ENCODE data around the gene NUBP2. TPM values are rescaled to one million over a fixed set of nuclear protein-coding genes. Genes with fewer than 3 reads are reported as not detected.

NUBP2 gene
- total RNA-seq, 2 experiments from 2014 or later = 40.2 to 53.8 TPM

- CTCF ChIA-PET = interaction anchor here (1.4 to 2.6 kb wide), 3 partner anchors 12 to 133 kb away, joined by 3 to 6 read pairs (median 5); partner anchors contain the start of genes NDUFB10, NUBP2 and SPSB3
- H3K27me3 Mint-ChIP-seq = no peaks in the 10 kb centered on the region
Observed at GRCh38 chr16:1825864-1826690, 43.3 kb downstream of the NUBP2 start.

DNA sequence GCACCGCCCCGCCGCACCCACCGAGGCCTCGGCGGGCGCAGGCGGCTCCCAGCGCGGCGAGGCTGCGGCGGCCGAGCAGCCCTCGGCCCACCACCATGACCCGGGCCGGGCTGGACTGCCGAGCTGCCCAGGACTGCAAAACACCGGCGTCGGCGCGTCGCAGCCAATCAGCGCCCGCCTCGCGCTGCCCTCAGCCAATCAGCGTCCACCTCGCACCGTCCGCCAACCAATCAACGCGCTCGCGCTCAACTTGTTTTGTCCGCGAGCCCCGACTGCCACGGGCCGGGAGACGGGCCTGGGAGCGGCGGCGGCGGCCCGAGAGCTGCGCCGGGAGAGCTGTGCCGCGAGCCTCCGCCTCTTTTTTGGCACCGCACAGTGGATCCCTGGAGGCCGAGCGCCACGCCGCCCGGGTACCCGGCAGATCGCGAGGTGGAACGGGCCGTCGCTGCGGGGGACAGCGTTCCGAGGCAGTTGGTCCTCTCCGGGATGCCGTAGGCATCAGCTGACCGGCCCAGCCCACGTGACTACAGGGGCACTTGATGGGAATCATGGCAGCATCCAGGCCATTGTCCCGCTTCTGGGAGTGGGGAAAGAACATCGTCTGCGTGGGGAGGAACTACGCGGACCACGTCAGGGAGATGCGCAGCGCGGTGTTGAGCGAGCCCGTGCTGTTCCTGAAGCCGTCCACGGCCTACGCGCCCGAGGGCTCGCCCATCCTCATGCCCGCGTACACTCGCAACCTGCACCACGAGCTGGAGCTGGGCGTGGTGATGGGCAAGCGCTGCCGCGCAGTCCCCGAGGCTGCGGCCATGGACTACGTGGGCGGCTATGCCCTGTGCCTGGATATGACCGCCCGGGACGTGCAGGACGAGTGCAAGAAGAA is 44.2 kb downstream of the NUBP2 start, which contains the start of the genes FAHD1 and HAGH:
TSS of gene FAHD1 (plus strand) at position 516 of the 883 bp plus-strand sequence. CDS start at position 549, 33 bp downstream.
TSS of gene HAGH (minus strand) at position 135 of the 883 bp plus-strand sequence. CDS start at position 97, 38 bp downstream.
- H3K27me3 Mint-ChIP-seq = no peaks in the 10 kb centered on the region
- no peaks in the 10 kb centered on the region for H3K9me3 Mint-ChIP-seq

More at GRCh38 chr16:1825864-1826690, 43.3 kb downstream of the NUBP2 start:
- no peaks in the 10 kb centered on the region for H3K9me3 Mint-ChIP-seq
- H3K4me1 Mint-ChIP-seq = peaks cover 37% of the 10 kb centered on the region
- peak overlapping the region; percentile 81 for H3K4me3 Mint-ChIP-seq
- POLR2A ChIA-PET = no interaction called here
- peak; percentile 63 for DNase-seq
- peak overlapping the region; percentile 86 for H3K27ac Mint-ChIP-seq
- no peaks in the 10 kb centered on the region for H3K36me3 Mint-ChIP-seq (ENCODE audit: low read depth)

GRCh38 chr16:1828645-1829410 is 46.1 kb downstream of the NUBP2 start:
- no peaks in the 10 kb centered on the region for H3K27me3 Mint-ChIP-seq
- peak overlapping the region; percentile 62 for H3K27ac Mint-ChIP-seq
- no peaks in the 10 kb centered on the region for H3K9me3 Mint-ChIP-seq
- no peaks in the 10 kb centered on the region for H3K36me3 Mint-ChIP-seq (ENCODE audit: low read depth)
- no peak for DNase-seq
- POLR2A ChIA-PET = interaction anchor here (0.5 kb wide), 1 partner anchor 9 kb away, joined by 5 read pairs; no protein-coding TSS in a partner anchor
- CTCF ChIA-PET = no interaction called here
- peak overlapping the region; percentile 94 for H3K4me3 Mint-ChIP-seq
- H3K4me1 Mint-ChIP-seq = peaks cover 35% of the 10 kb centered on the region

More for the DNA sequence above, 44.2 kb downstream of the NUBP2 start, which contains the start of the genes FAHD1 and HAGH:
- CTCF ChIA-PET = interaction anchor here (0.6 to 1.6 kb wide), 6 partner anchors 11 to 1617 kb away, joined by 3 to 6 read pairs (median 4); partner anchors contain the start of genes NAA60, NDUFB10, NUBP2 and SPSB3
- Mint-ChIP-seq H3K4me3 (peak within 1 kb of the TSS; percentile 94), H3K27ac (peak within 1 kb of the TSS; percentile 93), H3K36me3 (ENCODE audit: low read depth) (no peaks in the 10 kb centered on the region), H3K4me1 (peaks cover 37% of the 10 kb centered on the region)
- POLR2A ChIA-PET = no interaction called here
- peak; percentile 90 for DNase-seq

- H3K27ac Mint-ChIP-seq = no peak overlapping the region
- H3K27me3 Mint-ChIP-seq = no peaks in the 10 kb centered on the region
- CTCF ChIA-PET = no interaction called here
- POLR2A ChIA-PET = no interaction called here
- H3K36me3 Mint-ChIP-seq (ENCODE audit: low read depth) = no peaks in the 10 kb centered on the region
- DNase-seq = no peak
- H3K4me1 Mint-ChIP-seq = peaks cover 26% of the 10 kb centered on the region
- H3K9me3 Mint-ChIP-seq = no peaks in the 10 kb centered on the region
- H3K4me3 Mint-ChIP-seq = no peak overlapping the region
Observed at GRCh38 chr16:1830213-1830612, 47.5 kb downstream of the NUBP2 start.

GRCh38 chr16:1831186-1832075 is 48.7 kb downstream of the NUBP2 start:
- ChIA-PET POLR2A (no interaction called here), CTCF (no interaction called here)
- H3K27me3 Mint-ChIP-seq = no peaks in the 10 kb centered on the region
- peaks cover 20% of the 10 kb centered on the region for H3K4me1 Mint-ChIP-seq
- H3K36me3 Mint-ChIP-seq (ENCODE audit: low read depth) = no peaks in the 10 kb centered on the region
- H3K4me3 Mint-ChIP-seq = no peak overlapping the region
- H3K9me3 Mint-ChIP-seq = no peaks in the 10 kb centered on the region
- no peak for DNase-seq
- H3K27ac Mint-ChIP-seq = no peak overlapping the region

DNA sequence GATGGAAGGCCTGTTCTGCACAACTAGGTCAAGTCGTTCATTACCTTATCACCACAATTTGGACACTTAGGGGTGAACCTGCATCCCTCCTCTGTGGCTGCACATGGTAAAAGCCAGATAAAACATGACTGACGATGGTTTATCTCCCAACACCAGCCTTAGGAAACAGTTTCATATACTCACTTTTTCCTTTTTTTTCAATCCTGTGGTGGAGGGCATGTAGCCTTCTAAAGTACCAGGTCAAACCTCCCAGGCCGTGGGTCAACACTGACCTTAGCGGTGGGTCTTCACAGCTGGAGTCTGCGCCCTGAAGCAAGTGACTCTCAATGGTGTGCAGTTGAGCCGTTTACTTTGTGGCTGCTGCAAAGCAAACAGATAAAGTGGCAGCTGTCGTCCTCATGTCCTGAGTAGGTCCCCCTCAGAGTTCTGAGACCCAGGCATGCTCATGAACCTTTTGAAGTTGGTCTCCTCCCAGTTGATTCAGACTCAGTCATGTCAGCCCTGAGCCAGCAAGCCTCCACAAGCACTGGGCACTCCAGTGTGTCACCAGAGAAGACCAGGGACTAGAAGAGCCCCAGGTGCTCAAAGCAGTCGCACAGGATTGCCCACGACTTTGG is 50.2 kb downstream of the NUBP2 start:
- DNase-seq = no peak
- H3K27ac Mint-ChIP-seq = no peak overlapping the region
- ChIA-PET POLR2A (interaction anchor here (0.7 kb wide), 1 partner anchor 837 kb away, joined by 3 read pairs; no protein-coding TSS in a partner anchor), CTCF (no interaction called here)
- H3K36me3 Mint-ChIP-seq (ENCODE audit: low read depth) = no peaks in the 10 kb centered on the region
- no peaks in the 10 kb centered on the region for H3K27me3 Mint-ChIP-seq
- H3K4me1 Mint-ChIP-seq = peaks cover 14% of the 10 kb centered on the region
- no peaks in the 10 kb centered on the region for H3K9me3 Mint-ChIP-seq
- H3K4me3 Mint-ChIP-seq = no peak overlapping the region

DNA sequence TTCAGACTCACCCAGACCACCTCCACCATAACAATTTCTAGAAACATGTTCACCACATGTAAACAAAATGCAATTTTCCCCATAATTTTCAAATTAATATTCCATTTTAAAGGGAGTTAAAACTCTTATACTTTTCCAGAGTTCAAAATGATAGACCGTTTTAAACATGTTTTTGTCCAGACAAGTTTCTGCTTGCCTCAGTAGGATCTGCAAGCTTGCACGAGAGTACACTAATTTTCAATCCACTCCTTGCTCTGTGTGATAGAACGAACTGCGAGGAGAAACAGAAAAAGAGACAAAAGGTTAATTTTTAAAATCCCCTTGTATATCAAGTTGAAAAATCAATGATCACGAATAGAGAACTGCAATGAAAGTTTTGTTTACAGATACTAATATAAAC is 51.3 kb downstream of the NUBP2 start:
- DNase-seq = no peak
- Mint-ChIP-seq H3K27ac (peak overlapping the region; percentile 41), H3K9me3 (no peaks in the 10 kb centered on the region), H3K27me3 (no peaks in the 10 kb centered on the region), H3K4me1 (peaks cover 4% of the 10 kb centered on the region), H3K4me3 (no peak overlapping the region), H3K36me3 (ENCODE audit: low read depth) (no peaks in the 10 kb centered on the region)
- ChIA-PET POLR2A (no interaction called here), CTCF (no interaction called here)

Small RNA genes lying within 50 kb of the gene (microRNA-seq; reads per million reads assigned to microRNA genes)
- 2.7 reads per million, percentile 13 among the genes with 10 or more reads in this experiment for gene MIR3177 (ENCODE audit: borderline microRNAs expressed, borderline replicate concordance)

Other genes with a start within 250 kb of the NUBP2 start
- 10 to 100 TPM; 60.6 to 73.5 TPM for gene TMEM204, start 249.3 kb upstream of the NUBP2 start, total RNA-seq
- gene IFT140, start 170.9 kb upstream of the NUBP2 start, total RNA-seq = 1 to 10 TPM; 9.3 TPM
- gene CRAMP1, start 170.6 kb upstream of the NUBP2 start, total RNA-seq = 10 to 100 TPM; 25.6 to 27.4 TPM
- gene JPT2, start 104.7 kb upstream of the NUBP2 start, total RNA-seq = 10 to 100 TPM; 56.5 to 65.2 TPM
- gene MAPK8IP3, start 76.8 kb upstream of the NUBP2 start, total RNA-seq = 100 to 1,000 TPM; 101 to 108 TPM
- gene NME3, start 11.4 kb upstream of the NUBP2 start, total RNA-seq = 10 to 100 TPM; 31.3 to 47.4 TPM
- gene EME2, start 10.2 kb upstream of the NUBP2 start, total RNA-seq = 10 to 100 TPM; 28.7 to 33.4 TPM
- gene MRPS34, start 9.8 kb upstream of the NUBP2 start, total RNA-seq = 100 to 1,000 TPM in 1 of 2 experiments, 10 to 100 TPM in 1; 93.6 to 105 TPM
- 10 to 100 TPM; 38.0 to 42.9 TPM for gene SPSB3, start 389 bp upstream of the NUBP2 start, total RNA-seq
- under 1 TPM in 1 of 2 experiments, not detected in 1; 0.15 TPM for gene IGFALS, start 10.7 kb downstream of the NUBP2 start, total RNA-seq
- gene HAGH, start 43.9 kb downstream of the NUBP2 start, total RNA-seq = 10 to 100 TPM; 34.9 to 45.6 TPM
- 10 to 100 TPM; 11.3 to 12.9 TPM for gene FAHD1, start 44.2 kb downstream of the NUBP2 start, total RNA-seq
- not detected for gene MEIOB, start 89.2 kb downstream of the NUBP2 start, total RNA-seq
- not detected for gene HS3ST6, start 135.5 kb downstream of the NUBP2 start, total RNA-seq
- 10 to 100 TPM; 12.8 to 13.6 TPM for gene MSRB1, start 160.2 kb downstream of the NUBP2 start, total RNA-seq
- gene RPL3L, start 171.7 kb downstream of the NUBP2 start, total RNA-seq = not detected
- 100 to 1,000 TPM; 103 to 125 TPM for gene NDUFB10, start 176.6 kb downstream of the NUBP2 start, total RNA-seq
- gene RPS2, start 181.9 kb downstream of the NUBP2 start, total RNA-seq = 1,000 to 10,000 TPM; 2,564 to 2,882 TPM
- gene RNF151, start 183.9 kb downstream of the NUBP2 start, total RNA-seq = not detected
- gene TBL3, start 189.1 kb downstream of the NUBP2 start, total RNA-seq = 10 to 100 TPM; 26.1 to 27.0 TPM
- gene NOXO1, start 198.5 kb downstream of the NUBP2 start, total RNA-seq = under 1 TPM; 0.87 to 0.89 TPM
- 10 to 100 TPM; 23.8 to 25.2 TPM for gene GFER, start 201.2 kb downstream of the NUBP2 start, total RNA-seq
- gene SYNGR3, start 207.0 kb downstream of the NUBP2 start, total RNA-seq = 1 to 10 TPM; 1.3 to 1.9 TPM
- gene ZNF598, start 226.9 kb downstream of the NUBP2 start, total RNA-seq = 10 to 100 TPM; 56.3 to 56.5 TPM
- gene NPW, start 236.8 kb downstream of the NUBP2 start, total RNA-seq = under 1 TPM; 0.42 to 0.69 TPM
- gene NHERF2, start 243.9 kb downstream of the NUBP2 start, total RNA-seq = 1 to 10 TPM; 1.1 to 1.4 TPM